Measurements from ENCODE around the gene TMPRSS4. TPM values are rescaled to one million over a fixed set of nuclear protein-coding genes. Genes with fewer than 3 reads are reported as not detected.

The TMPRSS4 gene
- polyA plus RNA-seq, 1 experiment = not detected

DNA sequence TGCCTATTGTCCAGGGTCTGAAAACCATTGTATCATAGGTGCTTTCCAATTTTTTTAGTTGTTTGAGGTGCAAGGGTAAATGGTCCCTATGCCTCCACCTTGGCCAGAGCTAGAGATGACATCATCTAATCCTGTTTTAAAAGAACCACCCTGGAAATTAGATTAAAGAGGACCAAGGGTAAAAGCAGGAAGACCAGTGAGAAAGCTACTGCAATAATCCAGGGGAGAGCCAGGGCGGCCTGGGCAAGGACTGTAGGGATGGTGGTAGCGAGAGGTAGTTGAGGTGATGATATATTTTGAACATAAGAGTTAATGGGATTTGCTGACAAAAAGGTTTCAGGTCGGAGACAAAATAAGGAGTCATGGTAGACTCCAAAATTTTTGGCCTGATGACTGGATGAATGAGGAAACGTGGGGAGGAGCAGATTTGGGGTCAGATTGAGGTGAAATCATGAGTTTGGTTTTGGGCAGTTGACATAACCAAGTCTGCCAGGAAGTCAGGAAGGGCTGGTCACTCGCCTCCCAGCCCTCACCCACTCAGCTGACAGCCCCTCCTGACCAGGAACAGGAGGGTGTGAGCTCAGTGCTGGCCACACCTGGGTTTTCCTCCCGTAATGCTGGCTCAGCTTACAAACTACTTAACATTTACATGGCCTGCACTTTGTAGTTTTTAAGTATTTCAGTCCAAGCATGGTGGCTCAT, 52.7 kb downstream of the TMPRSS4 start:
- no peak for TF ChIP-seq CTCF (IDR thresholded peaks at IDR 0.05; ENCODE audit: low read depth, low read length)
- CTCF ChIA-PET = no interaction called here
- H3K27me3 ChIP-seq (ENCODE audit: control insufficient read depth, insufficient read depth, low read length) = peaks cover 2% of the 10 kb centered on the region

DNA sequence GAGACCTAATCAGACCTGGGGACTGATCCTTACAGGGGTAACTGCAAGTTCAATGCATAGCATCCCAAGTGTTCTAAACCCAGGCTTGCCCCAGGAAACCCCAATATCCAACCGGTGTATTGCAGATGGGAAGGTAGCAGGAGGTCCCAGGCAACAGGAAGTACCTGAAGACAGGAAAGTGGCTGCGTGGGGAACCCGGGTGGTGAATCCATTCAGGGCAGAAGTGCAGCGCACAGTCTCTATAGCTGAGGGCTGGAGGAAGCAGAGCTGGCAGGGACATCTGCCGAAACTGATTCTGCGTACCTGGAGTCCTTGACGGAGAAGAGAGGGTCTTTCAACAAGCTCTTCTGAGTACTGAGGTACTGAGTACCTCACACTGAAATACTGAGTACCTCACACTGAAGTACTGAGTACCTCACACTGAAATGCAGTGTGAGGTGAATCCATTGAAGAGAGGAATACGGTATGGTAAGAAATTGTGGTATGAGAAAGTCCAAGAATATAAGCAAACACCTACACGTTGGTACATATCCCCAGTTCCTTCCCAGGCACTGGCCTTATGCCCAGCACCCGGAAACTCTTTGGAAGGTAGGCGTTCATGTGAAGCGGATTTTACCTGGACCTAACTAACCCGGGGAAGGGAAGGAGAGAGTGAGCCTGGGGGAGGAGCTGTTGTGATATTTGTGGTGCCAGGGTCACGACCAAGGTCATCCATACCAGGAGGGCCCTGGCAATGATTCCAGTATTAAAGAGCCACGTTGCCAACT, 55.7 kb downstream of the TMPRSS4 start:
- POLR2A ChIA-PET = no interaction called here
- DNase-seq (ENCODE audit: low read depth, low spot score) = no peak
- H3K9me3 ChIP-seq (ENCODE audit: control insufficient read depth, insufficient read depth, low read length) = no peaks in the 10 kb centered on the region
- CTCF ChIA-PET = no interaction called here
- no peak overlapping the region for H3K4me3 ChIP-seq (ENCODE audit: low read depth, low read length)
- TF ChIP-seq CTCF (IDR thresholded peaks at IDR 0.05; ENCODE audit: low read depth, low read length) = no peak
- H3K27me3 ChIP-seq (ENCODE audit: control insufficient read depth, insufficient read depth, low read length) = peaks cover 2% of the 10 kb centered on the region
- H3K27ac ChIP-seq (ENCODE audit: low read depth, low read length) = no peak overlapping the region

More for the DNA sequence above, 52.7 kb downstream of the TMPRSS4 start:
- no peak for DNase-seq (ENCODE audit: low read depth, low spot score)
- Histone ChIP-seq H3K4me3 (ENCODE audit: low read depth, low read length) (no peak overlapping the region), H3K27ac (ENCODE audit: low read depth, low read length) (no peak overlapping the region), H3K9me3 (ENCODE audit: control insufficient read depth, insufficient read depth, low read length) (no peaks in the 10 kb centered on the region)
- POLR2A ChIA-PET = no interaction called here

DNA sequence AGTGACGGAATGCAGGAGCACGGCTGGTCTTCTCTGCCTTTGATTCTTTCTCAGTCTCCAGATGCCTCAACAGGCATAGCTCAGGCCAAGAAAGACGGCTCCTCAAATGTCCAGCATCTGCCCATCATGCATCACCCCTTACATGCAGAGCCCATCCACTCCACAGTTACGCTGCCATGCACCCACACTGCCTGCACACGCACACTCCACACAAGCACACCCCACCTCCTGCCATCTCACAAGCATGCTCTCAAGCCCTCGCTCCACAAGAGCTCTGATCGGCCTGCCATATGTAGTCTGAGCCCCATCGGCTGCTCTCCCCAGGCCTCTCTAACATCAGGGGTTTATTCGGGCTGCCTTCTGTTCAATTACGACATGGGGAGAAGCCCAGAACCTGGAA, 56.9 kb downstream of the TMPRSS4 start:
- Histone ChIP-seq H3K4me3 (ENCODE audit: low read depth, low read length) (no peak overlapping the region), H3K27ac (ENCODE audit: low read depth, low read length) (no peak overlapping the region), H3K27me3 (ENCODE audit: control insufficient read depth, insufficient read depth, low read length) (peaks cover 2% of the 10 kb centered on the region), H3K9me3 (ENCODE audit: control insufficient read depth, insufficient read depth, low read length) (no peaks in the 10 kb centered on the region)
- ChIA-PET POLR2A (no interaction called here), CTCF (interaction anchor here (1.2 to 1.5 kb wide), 2 partner anchors 25 to 38 kb away, joined by 3 to 4 read pairs; no protein-coding TSS in a partner anchor)
- no peak for TF ChIP-seq CTCF (IDR thresholded peaks at IDR 0.05; ENCODE audit: low read depth, low read length)
- no peak for DNase-seq (ENCODE audit: low read depth, low spot score)

GRCh38 chr11:118135051-118135795, 58.3 kb downstream of the TMPRSS4 start:
- no peaks in the 10 kb centered on the region for H3K9me3 ChIP-seq (ENCODE audit: control insufficient read depth, insufficient read depth, low read length)
- ChIA-PET CTCF (interaction anchor here (1.5 kb wide), 1 partner anchor 36 kb away, joined by 4 read pairs; no protein-coding TSS in a partner anchor), POLR2A (no interaction called here)
- no peak overlapping the region for H3K4me3 ChIP-seq (ENCODE audit: low read depth, low read length)
- H3K27me3 ChIP-seq (ENCODE audit: control insufficient read depth, insufficient read depth, low read length) = peaks cover 2% of the 10 kb centered on the region
- no peak overlapping the region for H3K27ac ChIP-seq (ENCODE audit: low read depth, low read length)
- no peak for DNase-seq (ENCODE audit: low read depth, low spot score)
- TF ChIP-seq CTCF (IDR thresholded peaks at IDR 0.05; ENCODE audit: low read depth, low read length) = no peak

Data from AG04450 (cell line).